Mesendoderm (in vitro differentiated cells): Measurements from ENCODE around the gene PBX4.
"Not testable (repeated sequence)": the region's sequence is repeated elsewhere in the genome, so short reads cannot be mapped to it uniquely, and the experiment has no call there.

Experiments used
- DNase-seq: peaks from one replicate; pipeline ENCODE4 v3.0.0; 2013
- H2AK5ac ChIP-seq: 2 replicates; pipeline ENCODE4 v1.6.1; 2013; ENCODE audit warnings: low read length, inconsistent platforms
- H2BK120ac ChIP-seq: 2 replicates; pipeline ENCODE4 v1.6.1; 2013; ENCODE audit warnings: low read depth, mild to moderate bottlenecking, low read length, moderate library complexity, mixed read lengths
- H2BK15ac ChIP-seq: replicated peaks from 2 replicates; pipeline ENCODE4 v1.6.1; 2013; ENCODE audit warnings: low read depth, mild to moderate bottlenecking, moderate library complexity
- H2BK5ac ChIP-seq: 2 replicates; pipeline ENCODE4 v1.6.1; 2013; ENCODE audit warnings: low read length, inconsistent platforms
- H3K18ac ChIP-seq: 2 replicates; pipeline ENCODE4 v1.6.1; 2013; ENCODE audit warnings: mild to moderate bottlenecking, low read length, mixed read lengths
- H3K23ac ChIP-seq: one replicate; pipeline ENCODE4 v1.6.1; 2013; ENCODE audit warnings: low read length
- H3K27ac ChIP-seq: 2 replicates; pipeline ENCODE4 v1.5.1; 2013; ENCODE audit warnings: low read depth, mild to moderate bottlenecking, inconsistent platforms, low read length, moderate library complexity
- H3K27me3 ChIP-seq: 2 replicates; pipeline ENCODE4 v1.6.1; 2013; ENCODE audit warnings: low read length, control low read depth, mild to moderate bottlenecking, inconsistent platforms; ENCODE audit not compliant: insufficient read depth, poor library complexity
- H3K36me3 ChIP-seq: 2 replicates; pipeline ENCODE4 v1.6.1; 2013; ENCODE audit warnings: low read length, inconsistent platforms; ENCODE audit not compliant: control insufficient read depth, insufficient read depth
- H3K4ac ChIP-seq: one replicate; pipeline ENCODE4 v1.6.1; 2013; ENCODE audit warnings: low read depth, mild to moderate bottlenecking, low read length, moderate library complexity
- H3K4me1 ChIP-seq: 2 replicates; pipeline ENCODE4 v1.6.1; 2013; ENCODE audit warnings: low read depth, low read length, inconsistent platforms; ENCODE audit not compliant: control insufficient read depth
- H3K4me2 ChIP-seq: 2 replicates; pipeline ENCODE4 v1.6.1; 2013; ENCODE audit warnings: low read length
- H3K4me3 ChIP-seq: 2 replicates; pipeline ENCODE4 v1.5.1; 2013; ENCODE audit warnings: mild to moderate bottlenecking, low read length
- H3K56ac ChIP-seq: one replicate; pipeline ENCODE4 v1.6.1; 2013; ENCODE audit warnings: low read length
- H3K79me1 ChIP-seq: 2 replicates; pipeline ENCODE4 v1.6.1; 2013; ENCODE audit warnings: low read length, inconsistent platforms
- H3K79me2 ChIP-seq: 2 replicates; pipeline ENCODE4 v1.6.1; 2013; ENCODE audit warnings: mild to moderate bottlenecking, low read length; ENCODE audit not compliant: control insufficient read depth, insufficient read depth
- H3K9ac ChIP-seq: 2 replicates; pipeline ENCODE4 v1.6.1; 2013; ENCODE audit warnings: low read length, inconsistent platforms
- H4K5ac ChIP-seq: one replicate; pipeline ENCODE4 v1.6.1; 2013; ENCODE audit warnings: low read length
- H4K8ac ChIP-seq: one replicate; pipeline ENCODE4 v1.6.1; 2013; ENCODE audit warnings: low read depth, mild to moderate bottlenecking, control low read depth, low read length, moderate library complexity
- WGBS: extraction: QIAGEN DNeasy Blood & Tissue Kit; methylation state at CpG from one replicate; pipeline ENCODE4 v1.1.7; 2013; ENCODE audit warnings: low lambda C conversion rate, missing lambda C conversion rate; ENCODE audit not compliant: insufficient coverage; ENCODE audit errors: extremely low coverage; 5-methylcytosine and 5-hydroxymethylcytosine counted together

Gene PBX4

GRCh38 chr19:19619181-19619848 is 828 bp upstream of the PBX4 start:
- H3K4me3 ChIP-seq, result no peak overlapping the region

DNA sequence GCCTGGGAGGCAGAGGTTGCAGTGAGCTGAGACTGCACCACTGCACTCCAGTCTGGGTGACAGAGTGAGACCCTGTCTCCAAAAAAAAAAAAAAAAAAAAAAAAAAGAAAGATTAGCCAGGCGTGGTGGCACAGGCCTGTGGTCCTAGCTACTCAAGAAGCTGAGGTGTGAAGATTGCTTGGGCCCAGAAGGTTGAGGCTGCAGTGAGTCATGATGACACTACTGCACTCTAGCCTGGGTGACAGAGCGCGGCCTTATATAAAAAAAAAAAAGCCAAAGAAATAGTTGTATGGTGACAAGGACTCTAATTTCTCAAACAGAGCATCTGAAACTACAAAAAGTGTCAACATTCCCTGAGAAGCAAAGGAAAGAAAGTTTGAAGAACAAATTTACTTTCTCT is 3.4 kb downstream of the PBX4 start:
- H3K18ac ChIP-seq, result no peak overlapping the region
- no peaks in the 10 kb centered on the region for H3K4me1 ChIP-seq
- DNase-seq, result no peak
- no peak overlapping the region for H2BK5ac ChIP-seq
- H3K4me3 ChIP-seq, result no peak overlapping the region
- H3K36me3 ChIP-seq, result no peaks in the 10 kb centered on the region
- H4K5ac ChIP-seq, result no peak overlapping the region
- H3K9ac ChIP-seq, result no peak overlapping the region
- no peaks in the 10 kb centered on the region for H3K79me1 ChIP-seq
- H2BK15ac ChIP-seq, result no peak overlapping the region
- H3K27ac ChIP-seq, result no peak overlapping the region
- H2BK120ac ChIP-seq, result no peak overlapping the region
- no peak overlapping the region for H3K56ac ChIP-seq
- H3K4ac ChIP-seq, result no peak overlapping the region
- WGBS, result no CpG with 5 or more reads among the region's 3 CpGs
- no peaks in the 10 kb centered on the region for H3K79me2 ChIP-seq
- no peak overlapping the region for H3K4me2 ChIP-seq
- H3K23ac ChIP-seq, result no peak overlapping the region
- no peaks in the 10 kb centered on the region for H3K27me3 ChIP-seq
- no peak overlapping the region for H4K8ac ChIP-seq
- H2AK5ac ChIP-seq, result no peak overlapping the region

More at GRCh38 chr19:19619181-19619848, 828 bp upstream of the PBX4 start:
- Histone ChIP-seq H3K4me2 (no peak overlapping the region), H3K18ac (no peak overlapping the region), H4K8ac (no peak overlapping the region), H3K79me2 (no peaks in the 10 kb centered on the region), H3K23ac (no peak overlapping the region), H2AK5ac (no peak overlapping the region), H4K5ac (no peak overlapping the region), H3K9ac (no peak overlapping the region), H3K79me1 (peaks cover 2% of the 10 kb centered on the region), H3K56ac (no peak overlapping the region), H3K27ac (no peak overlapping the region), H3K27me3 (no peaks in the 10 kb centered on the region), H2BK5ac (no peak overlapping the region), H2BK120ac (no peak overlapping the region), H2BK15ac (no peak overlapping the region), H3K36me3 (peaks cover 4% of the 10 kb centered on the region), H3K4ac (no peak overlapping the region), H3K4me1 (no peaks in the 10 kb centered on the region)
- DNase-seq, result no peak
- WGBS, result no CpG with 5 or more reads among the region's 21 CpGs

GRCh38 chr19:19613506-19613905 is 5.0 kb downstream of the PBX4 start:
- Histone ChIP-seq H3K36me3 (no peaks in the 10 kb centered on the region), H3K27ac (no peak overlapping the region), H4K8ac (no peak overlapping the region), H3K56ac (no peak overlapping the region), H3K27me3 (no peaks in the 10 kb centered on the region), H2AK5ac (no peak overlapping the region), H3K4me1 (no peaks in the 10 kb centered on the region), H3K4me2 (no peak overlapping the region), H3K9ac (no peak overlapping the region), H3K4ac (no peak overlapping the region), H3K4me3 (no peak overlapping the region), H3K18ac (no peak overlapping the region), H2BK5ac (no peak overlapping the region), H4K5ac (no peak overlapping the region), H2BK15ac (no peak overlapping the region), H3K79me1 (no peaks in the 10 kb centered on the region), H2BK120ac (no peak overlapping the region), H3K79me2 (no peaks in the 10 kb centered on the region), H3K23ac (no peak overlapping the region)
- DNase-seq, result no peak
- no CpG with 5 or more reads among the region's 4 CpGs for WGBS

GRCh38 chr19:19610376-19611202 is 7.9 kb downstream of the PBX4 start:
- H2BK120ac ChIP-seq, result no peak overlapping the region
- H2AK5ac ChIP-seq, result no peak overlapping the region
- no peak overlapping the region for H4K5ac ChIP-seq
- H3K23ac ChIP-seq, result no peak overlapping the region
- no CpG with 5 or more reads among the region's 10 CpGs for WGBS
- no peaks in the 10 kb centered on the region for H3K79me1 ChIP-seq
- no peaks in the 10 kb centered on the region for H3K79me2 ChIP-seq
- H3K4me3 ChIP-seq, result no peak overlapping the region
- no peak overlapping the region for H4K8ac ChIP-seq
- H3K56ac ChIP-seq, result no peak overlapping the region
- no peak overlapping the region for H3K9ac ChIP-seq
- no peak for DNase-seq
- H3K27ac ChIP-seq, result no peak overlapping the region
- H3K4me2 ChIP-seq, result no peak overlapping the region
- H3K27me3 ChIP-seq, result no peaks in the 10 kb centered on the region
- H2BK5ac ChIP-seq, result no peak overlapping the region
- H3K18ac ChIP-seq, result no peak overlapping the region
- no peaks in the 10 kb centered on the region for H3K36me3 ChIP-seq
- no peak overlapping the region for H2BK15ac ChIP-seq
- H3K4ac ChIP-seq, result no peak overlapping the region
- no peaks in the 10 kb centered on the region for H3K4me1 ChIP-seq

- H3K4me2 ChIP-seq, H3K4me1 ChIP-seq, H3K79me2 ChIP-seq, DNase-seq, H3K23ac ChIP-seq, H3K27me3 ChIP-seq, H2BK15ac ChIP-seq, H3K4ac ChIP-seq, H2BK5ac ChIP-seq, H3K56ac ChIP-seq, H3K9ac ChIP-seq, H2BK120ac ChIP-seq, H3K4me3 ChIP-seq, H4K8ac ChIP-seq, H3K18ac ChIP-seq, H3K79me1 ChIP-seq, H4K5ac ChIP-seq, H3K27ac ChIP-seq, H2AK5ac ChIP-seq, H3K36me3 ChIP-seq: not testable (repeated sequence)
- no CpG with 5 or more reads among the region's 8 CpGs for WGBS
Observed at GRCh38 chr19:19606686-19607085, 11.8 kb downstream of the PBX4 start.
